H1 (cell line): ENCODE data around the gene CYP2C8. TPM values are rescaled to one million over a fixed set of nuclear protein-coding genes. Genes with fewer than 3 reads are reported as not detected.
"Not testable (repeated sequence)": the region's sequence is repeated elsewhere in the genome, so short reads cannot be mapped to it uniquely, and the experiment has no call there.

Source experiments
- CTCF ChIA-PET: fragments of 300-600 bp; sonication (Branson Sonifier 250); formaldehyde crosslinking; loops from one replicate; lab custom pipeline; 2021; ENCODE audit not compliant: partially characterized antibody; lab: Charles Lee
- POLR2A ChIA-PET: fragments of 300-600 bp; sonication (Branson Sonifier 250); formaldehyde crosslinking; loops from one replicate; lab custom pipeline; 2021; ENCODE audit warnings: inconsistent platforms; ENCODE audit not compliant: partially characterized antibody; lab: Charles Lee
- DNase-seq, 2 experiments: peaks; one replicate each; pipeline versions ENCODE4 v3.0.0 to v3.0.0-alpha.2; 2010 to 2022; ENCODE audit warnings: low spot score in 2 of 2, low read depth in 1 of 2, mixed read lengths in 1 of 2
- FAIRE-seq: peaks from 2 replicates; lab custom pipeline; 2011; peaks lifted over from hg19 to GRCh38; lab: Jason Lieb, UNC
- H2AFZ ChIP-seq: 2 replicates; pipeline ENCODE4 v1.8.1; 2012; ENCODE audit warnings: low read length, inconsistent platforms
- H2AK5ac ChIP-seq: 2 replicates; pipeline ENCODE4 v1.6.1; 2013; ENCODE audit warnings: low read depth, low read length
- H2BK120ac ChIP-seq: replicated peaks from 2 replicates; pipeline ENCODE3; 2013; ENCODE audit warnings: low read depth, low read length, inconsistent platforms
- H2BK12ac ChIP-seq: 2 replicates; pipeline ENCODE4 v1.6.1; 2013; ENCODE audit warnings: low read depth, low read length
- H2BK15ac ChIP-seq: 2 replicates; pipeline ENCODE4 v1.6.1; 2013; ENCODE audit warnings: low read length
- H2BK20ac ChIP-seq: 2 replicates; pipeline ENCODE4 v1.6.1; 2013; ENCODE audit warnings: low read length
- H2BK5ac ChIP-seq: 2 replicates; pipeline ENCODE4 v1.6.1; 2013; ENCODE audit warnings: low read depth, low read length
- H3K14ac ChIP-seq: 2 replicates; pipeline ENCODE4 v1.6.1; 2013; ENCODE audit warnings: inconsistent platforms; ENCODE audit not compliant: insufficient read length
- H3K18ac ChIP-seq: 2 replicates; pipeline ENCODE4 v1.6.1; 2013; ENCODE audit warnings: low read length; ENCODE audit errors: extremely low read depth
- H3K23ac ChIP-seq: 2 replicates; pipeline ENCODE4 v1.6.1; 2013; ENCODE audit warnings: inconsistent platforms; ENCODE audit not compliant: insufficient read length
- H3K23me2 ChIP-seq: 2 replicates; pipeline ENCODE4 v1.6.1; 2013; ENCODE audit warnings: low read depth, low read length
- H3K27ac ChIP-seq: 2 replicates; pipeline ENCODE4 v1.6.1; 2011; ENCODE audit warnings: low read depth, low read length, inconsistent platforms
- H3K27me3 ChIP-seq, 4 experiments: replicated peaks in 1 of 4; 1 replicate in 1 of 4; 2 replicates in 3 of 4; pipeline versions ENCODE4 v1.6.1 to v1.8.1; 2011 to 2013; ENCODE audit warnings: low read length in 3 of 4, mild to moderate bottlenecking in 3 of 4, inconsistent platforms in 2 of 4, mixed read lengths in 2 of 4, moderate library complexity in 1 of 4; ENCODE audit not compliant: control insufficient read depth in 3 of 4, insufficient read depth in 3 of 4; ENCODE audit errors: extremely low read depth in 1 of 4
- H3K36me3 ChIP-seq, 4 experiments: 2 replicates each; pipeline versions ENCODE4 v1.6.1 to v1.8.1; 2011 to 2013; ENCODE audit warnings: mild to moderate bottlenecking in 4 of 4, low read length in 3 of 4, moderate library complexity in 2 of 4, control low read depth in 1 of 4, inconsistent platforms in 1 of 4; ENCODE audit not compliant: insufficient read depth in 4 of 4, control insufficient read depth in 2 of 4
- H3K4ac ChIP-seq: replicated peaks from 2 replicates; pipeline ENCODE3; 2013; ENCODE audit warnings: low read length, low read depth, mixed read lengths, inconsistent platforms; ENCODE audit not compliant: insufficient read length
- H3K4me1 ChIP-seq, 4 experiments: replicated peaks in 1 of 4; 1 replicate in 1 of 4; 2 replicates in 3 of 4; pipeline versions ENCODE4 v1.6.1 to v1.8.1; 2011 to 2013; ENCODE audit warnings: low read length in 3 of 4, inconsistent platforms in 2 of 4, mixed read lengths in 1 of 4; ENCODE audit not compliant: insufficient read depth in 4 of 4, control insufficient read depth in 3 of 4
- H3K4me2 ChIP-seq, 2 experiments: 2 replicates each; pipeline versions ENCODE4 v1.6.1 to v1.8.1; 2011 to 2013; ENCODE audit warnings: low read depth in 2 of 2, low read length in 2 of 2, control low read depth in 1 of 2, inconsistent platforms in 1 of 2, mild to moderate bottlenecking in 1 of 2; ENCODE audit not compliant: insufficient read depth in 1 of 2
- H3K4me3 ChIP-seq, 4 experiments: fragments of 200-600, 300-600 bp in 1 of 4; sonication (generic), shearing (Covaris generic), sonication (Bioruptor Twin) in 1 of 4; 2 replicates each; pipeline versions ENCODE4 v1.5.1 to v1.8.1; 2011 to 2016; ENCODE audit warnings: low read length in 4 of 4, low read depth in 3 of 4, control low read depth in 2 of 4, inconsistent platforms in 2 of 4, mild to moderate bottlenecking in 2 of 4, mixed read lengths in 1 of 4, moderate library complexity in 1 of 4; ENCODE audit not compliant: insufficient read depth in 2 of 4; ENCODE audit errors: extremely low read depth in 1 of 4
- H3K56ac ChIP-seq: replicated peaks from 2 replicates; pipeline ENCODE3; 2013; ENCODE audit warnings: low read depth, mild to moderate bottlenecking, mixed read lengths, low read length, inconsistent platforms; ENCODE audit not compliant: insufficient read length
- H3K79me1 ChIP-seq: 2 replicates; pipeline ENCODE4 v1.6.1; 2013; ENCODE audit warnings: low read depth, low read length, control low read depth
- H3K79me2 ChIP-seq, 2 experiments: 2 replicates each; pipeline versions ENCODE4 v1.6.1 to v1.8.1; 2012 to 2013; ENCODE audit warnings: low read length in 2 of 2, mild to moderate bottlenecking in 2 of 2, inconsistent platforms in 1 of 2; ENCODE audit not compliant: insufficient read depth in 2 of 2, control insufficient read depth in 1 of 2
- H3K9ac ChIP-seq, 4 experiments: replicated peaks in 1 of 4; 1 replicate in 1 of 4; 2 replicates in 3 of 4; pipeline versions ENCODE4 v1.6.1 to v1.8.1; 2011 to 2013; ENCODE audit warnings: low read depth in 3 of 4, low read length in 3 of 4, control low read depth in 2 of 4, mild to moderate bottlenecking in 2 of 4, moderate library complexity in 2 of 4, inconsistent platforms in 1 of 4; ENCODE audit errors: extremely low read depth in 1 of 4
- H3K9me3 ChIP-seq, 2 experiments: 2 replicates each; pipeline versions ENCODE4 v1.6.1 to v1.8.1; 2012 to 2013; ENCODE audit warnings: mild to moderate bottlenecking in 2 of 2, moderate library complexity in 2 of 2, control low read depth in 1 of 2, inconsistent platforms in 1 of 2, low read depth in 1 of 2, low read length in 1 of 2, mixed read lengths in 1 of 2; ENCODE audit not compliant: insufficient read depth in 2 of 2
- H4K20me1 ChIP-seq, 2 experiments: replicated peaks in 1 of 2; 2 replicates each; pipeline versions ENCODE3 to v1.8.1; 2011 to 2013; ENCODE audit warnings: inconsistent platforms in 2 of 2, low read length in 2 of 2, mild to moderate bottlenecking in 1 of 2; ENCODE audit not compliant: insufficient read depth in 2 of 2, control insufficient read depth in 1 of 2
- H4K5ac ChIP-seq: 2 replicates; pipeline ENCODE4 v1.6.1; 2013; ENCODE audit warnings: low read length, low read depth, mixed read lengths, inconsistent platforms; ENCODE audit not compliant: insufficient read length
- H4K8ac ChIP-seq: 2 replicates; pipeline ENCODE4 v1.8.0; 2013; ENCODE audit warnings: mild to moderate bottlenecking, moderate library complexity, low read length, inconsistent platforms; ENCODE audit not compliant: insufficient read depth; ENCODE audit errors: extremely low read depth
- H4K91ac ChIP-seq: replicated peaks from 2 replicates; pipeline ENCODE3; 2013; ENCODE audit warnings: low read length, mixed read lengths, inconsistent platforms; ENCODE audit not compliant: insufficient read length
- RAD21 ChIP-seq, 2 experiments: IDR thresholded peaks in 1 of 2; conservative IDR thresholded peaks in 1 of 2; 2 replicates each; pipeline ENCODE4 v1.6.1; 2011; ENCODE audit warnings: low read depth in 2 of 2, low read length in 2 of 2, improper control_type of control experiment in 1 of 2, inconsistent platforms in 1 of 2, mild to moderate bottlenecking in 1 of 2, moderate library complexity in 1 of 2
- RFX5 ChIP-seq: IDR thresholded peaks from 2 replicates; pipeline ENCODE4 v1.6.1; 2011; ENCODE audit warnings: low read depth, low read length, improper control_type of control experiment, borderline replicate concordance
- TAF1 ChIP-seq: IDR thresholded peaks from 2 replicates; pipeline ENCODE4 v1.6.1; 2011; ENCODE audit warnings: mild to moderate bottlenecking, low read depth, low read length
- WGBS, 2 experiments: shearing (Covaris generic) in 1 of 2; methylation state at CpG; one replicate each; pipeline versions ENCODE4 v1.1.6 to v1.1.7; 2013 to 2015; ENCODE audit warnings: low lambda C conversion rate in 2 of 2, mixed read lengths in 2 of 2, inconsistent platforms in 1 of 2, low coverage in 1 of 2, missing lambda C conversion rate in 1 of 2; ENCODE audit not compliant: insufficient replicate concordance in 2 of 2, insufficient coverage in 1 of 2, insufficient read length in 1 of 2; ENCODE audit errors: extremely low coverage in 1 of 2, missing lambda C conversion rate in 1 of 2; 5-methylcytosine and 5-hydroxymethylcytosine counted together
- polyA plus RNA-seq, 7 experiments: library from polyadenylated mRNA; depleted of rRNA in 3 of 7; stranded (reverse) in 5 of 7; unstranded in 2 of 7; fragments of >200 nt in 5 of 7; fragments of 200-250 nt in 2 of 7; gene quantifications; 1 replicate in 5 of 7; 2 replicates in 1 of 7; 4 replicates in 1 of 7; pipeline versions ENCODE4 v1.2.1 to v1.2.3, GENCODE V29; 2011 to 2013; ENCODE audit warnings: missing spikeins in 2 of 7, mixed read lengths in 2 of 7
- total RNA-seq: library from RNA; stranded (reverse); fragmentation: NEBNext Ultra II Directional; extraction: Animal tissue kit (Norgen Biotek cat#: 25700); gene quantifications from 2 replicates; pipeline ENCODE4 v1.2.1, GENCODE V29; 2021

Gene CYP2C8
- total and polyA plus RNA-seq, 2 of the 8 experiments (the other 6 are each of a cell fraction or from before 2014, with no cell fraction given): 0.32 to 0.89 TPM

DNA sequence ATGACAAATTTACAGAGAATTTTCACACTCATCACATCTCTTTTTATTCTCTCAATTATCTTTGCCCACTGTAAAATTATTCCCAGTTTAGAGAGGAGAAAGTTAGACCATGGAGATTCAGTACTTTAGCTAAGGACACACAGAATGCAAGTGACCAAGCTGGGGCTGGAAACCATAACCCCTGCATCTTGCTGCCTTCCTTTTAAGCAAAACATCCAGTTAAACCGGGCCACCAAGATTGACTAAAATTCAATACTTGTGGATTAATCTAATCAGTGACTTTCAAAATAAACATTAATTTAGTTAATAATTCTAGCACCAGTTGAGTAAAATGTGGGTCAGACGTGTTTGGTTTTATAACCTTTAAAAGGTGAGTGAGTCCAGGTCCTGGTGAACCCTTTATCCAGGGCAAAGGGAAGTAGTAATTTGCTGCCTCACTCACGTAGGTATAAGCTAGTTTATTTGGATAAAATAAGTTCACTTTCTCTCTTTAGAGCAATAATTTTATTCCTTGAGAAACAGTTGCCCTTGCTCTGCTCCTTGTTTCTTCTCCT lies 1.9 kb upstream of the CYP2C8 start (continued):
- no peak for TF ChIP-seq RAD21 (IDR thresholded peaks at IDR 0.05 in 1 of 2, conservative IDR thresholded peaks at IDR 0.05 in 1 of 2; ENCODE audit: low read depth in 2 of 2, low read length in 2 of 2)
- no peak for TF ChIP-seq TAF1
- TF ChIP-seq RFX5: no peak
- TF ChIP-seq, all 59 proteins: peak for 0

DNA sequence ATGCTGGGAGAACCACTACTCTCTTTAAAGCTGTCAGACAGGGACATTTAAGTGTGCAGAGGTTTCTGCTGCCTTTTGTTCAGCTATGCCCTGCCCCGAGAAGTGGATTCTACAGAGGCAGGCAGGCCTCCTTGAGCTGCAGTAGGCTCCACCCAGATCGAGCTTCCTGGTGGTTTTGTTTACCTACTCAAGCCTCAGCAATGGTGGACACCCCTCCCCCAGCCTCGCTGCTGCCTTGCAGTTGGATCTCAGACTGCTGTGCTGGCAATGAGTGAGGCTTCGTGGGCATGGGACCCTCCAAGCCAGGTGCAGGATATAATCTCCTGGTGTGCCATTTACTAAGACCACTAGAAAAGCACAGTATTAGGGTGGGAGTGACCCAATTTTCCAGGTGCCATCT lies 5.2 kb downstream of the CYP2C8 start:
- H4K5ac ChIP-seq, H3K23me2 ChIP-seq, H2BK15ac ChIP-seq, H2BK120ac ChIP-seq, H3K4me1 ChIP-seq, H3K27ac ChIP-seq, H2AFZ ChIP-seq, H3K79me1 ChIP-seq, H3K36me3 ChIP-seq, H3K79me2 ChIP-seq, H3K27me3 ChIP-seq, H4K20me1 ChIP-seq, H3K18ac ChIP-seq, H3K4me3 ChIP-seq, H3K9ac ChIP-seq, H2BK20ac ChIP-seq, CTCF ChIA-PET, H4K8ac ChIP-seq, H3K4me2 ChIP-seq, H3K4ac ChIP-seq, H2BK5ac ChIP-seq, H3K14ac ChIP-seq, H3K23ac ChIP-seq, POLR2A ChIA-PET, H2BK12ac ChIP-seq, H2AK5ac ChIP-seq, H3K56ac ChIP-seq, DNase-seq, FAIRE-seq, H4K91ac ChIP-seq: not testable (repeated sequence)
- WGBS, 2 experiments: 89% methylated on average over 4 of the region's 4 CpGs; no CpG with 5 or more reads in 1 of the 2 experiments
- H3K9me3 ChIP-seq: peaks cover 8 to 10% of the 10 kb centered on the region in 2 experiments; a peak in 3 of 4 replicates
